Measurements from ENCODE around the gene MAU2.

Gene MAU2

GRCh38 chr19:19320361-19321140 is at the start of gene MAU2, which contains the start of gene SUGP1:
TSS of gene MAU2 (plus strand) at chr19:19320829. CDS start at chr19:19320860, 31 bp downstream.
TSS of gene SUGP1 (minus strand) at chr19:19320509. CDS start at chr19:19320496, 13 bp downstream.
- DNase-seq = peak; percentile 97

DNA sequence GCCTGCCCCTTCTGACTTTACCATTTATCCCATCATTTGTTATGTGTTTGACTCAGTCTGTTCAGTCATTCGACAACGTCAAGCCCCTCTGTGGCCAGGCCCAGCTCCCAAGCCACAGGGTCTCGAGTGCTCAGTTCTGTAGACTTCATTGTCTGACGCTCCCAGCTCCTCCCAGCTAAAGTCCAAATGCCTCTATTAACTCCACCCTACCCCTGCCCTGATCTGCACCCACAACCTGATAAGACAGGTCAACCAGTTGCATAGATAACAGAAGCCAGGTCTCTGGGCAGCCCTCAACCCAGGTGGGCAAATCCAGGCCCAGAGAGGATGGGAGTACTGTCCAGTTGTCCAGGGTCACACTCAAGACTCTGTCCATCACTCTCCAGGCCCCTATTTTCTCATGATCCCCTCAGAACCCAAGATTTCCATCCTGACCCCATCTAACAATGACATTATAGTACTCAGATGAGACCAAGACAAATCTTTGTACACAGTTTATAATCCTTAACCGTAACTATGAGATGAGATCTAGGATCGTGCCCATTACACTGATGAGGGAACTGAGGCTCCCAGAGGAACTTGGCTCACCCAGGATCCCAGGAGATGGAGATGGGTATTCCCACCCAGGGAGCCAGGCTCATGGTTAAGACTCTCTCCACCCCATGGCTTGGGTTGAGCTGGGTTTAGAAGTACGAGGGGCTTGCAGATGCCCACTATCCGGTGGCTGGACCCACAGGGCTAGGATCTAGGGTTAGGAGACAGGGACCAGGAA is 48.6 kb upstream of the MAU2 start:
- no peak for DNase-seq

- no peak for DNase-seq
Measured at GRCh38 chr19:19274146-19274545, 46.5 kb upstream of the MAU2 start.

DNA sequence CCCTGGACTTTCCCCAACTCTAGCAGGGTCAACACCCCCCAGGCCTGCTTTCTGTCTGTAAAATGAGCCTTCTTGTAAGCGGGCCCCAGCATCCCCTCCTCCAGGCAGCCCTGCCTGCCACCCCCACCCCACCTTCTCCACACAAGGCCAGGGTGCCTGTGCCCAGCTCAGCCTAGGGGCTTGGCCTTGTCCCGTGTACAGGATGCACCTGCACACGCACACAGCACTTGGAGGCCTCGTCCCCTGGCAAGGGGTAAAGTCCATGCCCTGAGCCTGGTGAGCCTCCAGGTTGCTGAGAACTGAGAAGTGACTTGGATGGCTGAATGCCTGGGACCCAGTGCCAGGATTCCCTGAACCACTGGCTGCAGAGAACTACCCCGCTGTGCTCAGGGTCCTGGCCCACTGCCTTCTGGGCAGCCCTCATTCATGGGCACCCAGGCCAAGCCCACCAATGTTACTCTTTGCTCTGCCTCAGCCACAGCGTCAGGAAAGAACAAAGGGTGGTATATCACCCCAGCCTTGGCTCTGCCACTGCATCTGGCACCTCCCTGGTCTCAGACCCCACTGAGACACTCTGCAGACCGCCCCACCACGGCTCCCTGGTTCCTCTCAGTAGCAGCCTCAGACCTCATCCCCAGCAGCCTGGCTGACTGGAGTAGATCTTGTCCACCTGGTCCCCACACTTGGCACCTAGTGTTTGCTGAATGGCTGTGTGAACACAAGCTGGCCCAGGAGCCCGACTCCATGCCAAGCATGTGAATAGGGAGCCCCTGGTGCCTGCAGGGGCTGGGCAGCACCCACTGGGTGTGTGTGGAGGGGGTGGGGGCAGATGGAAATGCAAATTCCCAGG is 45.7 kb upstream of the MAU2 start:
- DNase-seq = no peak

- DNase-seq = no peak
Measured at GRCh38 chr19:19276386-19276785, 44.2 kb upstream of the MAU2 start.

- DNase-seq = no peak
Measured at GRCh38 chr19:19276851-19277250, 43.8 kb upstream of the MAU2 start.

GRCh38 chr19:19278315-19278714 is 42.3 kb upstream of the MAU2 start:
- DNase-seq = no peak

DNA sequence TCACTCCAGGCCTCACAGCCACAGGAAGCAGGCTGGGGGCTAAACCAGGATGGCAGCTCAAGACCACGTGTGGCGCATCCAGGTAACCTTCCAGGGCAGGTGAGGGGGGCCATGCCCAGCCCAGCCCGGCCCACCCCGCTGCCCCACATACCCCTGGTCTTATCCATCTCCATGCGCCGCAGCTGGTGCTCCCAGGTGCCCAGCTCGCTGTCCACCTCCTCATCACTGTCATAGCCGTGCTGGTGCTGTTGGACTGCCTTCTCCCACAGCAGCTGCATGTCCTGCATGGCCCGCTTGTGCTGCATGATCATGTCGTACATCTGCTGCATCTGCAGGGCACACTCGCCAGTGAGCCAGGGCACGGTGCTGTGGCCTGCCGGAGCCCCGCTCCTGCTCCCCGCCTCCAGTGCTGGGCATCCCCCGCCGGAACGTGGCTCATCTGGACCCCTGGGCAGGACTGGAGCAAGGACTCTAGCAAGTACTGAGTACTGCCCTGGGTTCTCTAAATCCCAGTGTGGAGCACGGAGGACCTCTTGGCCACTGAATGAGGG is 41.5 kb upstream of the MAU2 start:
- DNase-seq = no peak

DNA sequence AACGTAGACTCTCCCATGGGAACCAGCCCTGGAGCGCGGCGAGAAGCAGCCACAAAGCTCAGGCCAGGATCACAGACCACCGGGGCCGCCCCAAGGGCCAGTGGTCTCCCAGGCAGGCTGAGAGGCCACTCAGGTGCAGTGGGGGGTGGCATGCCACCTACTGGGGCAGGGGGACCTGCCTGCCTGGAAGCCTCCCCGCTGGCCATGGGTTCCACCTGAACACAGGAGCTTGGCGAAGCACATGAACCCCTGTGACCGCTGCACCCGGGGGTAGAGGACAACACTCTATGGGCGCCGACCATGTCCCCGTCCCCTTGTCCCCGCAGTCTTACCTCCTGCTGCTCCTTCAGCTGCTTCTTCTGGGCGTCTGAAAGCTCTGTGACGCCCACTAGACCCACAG is 40.8 kb upstream of the MAU2 start:
- no peak for DNase-seq

GRCh38 chr19:19280561-19280960 is 40.1 kb upstream of the MAU2 start:
- no peak for DNase-seq

DNA sequence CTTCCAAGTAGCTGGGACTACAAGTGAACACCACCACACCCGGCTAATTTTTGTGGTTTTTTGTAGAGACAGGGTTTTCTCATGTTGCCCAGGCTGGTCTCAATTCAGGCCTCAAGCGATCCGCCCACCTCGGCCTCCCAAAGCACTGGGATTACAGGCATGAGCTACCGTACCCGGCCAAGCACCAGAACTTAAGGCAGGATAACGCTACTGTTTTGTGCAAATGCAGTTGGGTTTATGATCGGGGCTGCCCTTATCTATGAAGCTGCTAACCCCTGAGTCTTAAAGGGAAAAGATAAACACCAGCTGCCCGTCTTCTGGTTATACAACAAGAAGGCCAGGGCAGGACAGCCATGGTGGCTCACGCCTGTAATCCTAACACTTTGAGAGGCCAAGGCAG is 34.9 kb upstream of the MAU2 start:
- peak; percentile 68 for DNase-seq

DNA sequence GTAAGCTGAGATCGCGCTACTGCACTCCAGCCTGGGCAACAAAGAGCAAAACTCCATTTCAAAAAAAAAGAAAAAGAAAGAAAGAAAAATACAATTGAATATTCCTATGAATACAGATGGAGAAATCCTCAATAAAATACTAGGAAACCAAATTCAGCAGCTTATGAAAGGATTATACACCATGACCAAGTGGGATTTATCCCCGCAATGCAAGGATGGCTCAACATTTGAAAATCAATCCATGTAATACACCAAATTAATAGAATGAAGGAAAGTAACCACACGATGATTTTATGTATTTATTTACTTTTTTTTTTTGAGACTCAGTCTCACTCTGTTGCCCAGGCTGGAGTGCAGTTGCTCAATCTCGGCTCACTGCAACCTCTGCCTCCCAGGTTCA is 28.0 kb upstream of the MAU2 start:
- no peak for DNase-seq

- no peak for DNase-seq
Measured at GRCh38 chr19:19294914-19295313, 25.7 kb upstream of the MAU2 start.

DNA sequence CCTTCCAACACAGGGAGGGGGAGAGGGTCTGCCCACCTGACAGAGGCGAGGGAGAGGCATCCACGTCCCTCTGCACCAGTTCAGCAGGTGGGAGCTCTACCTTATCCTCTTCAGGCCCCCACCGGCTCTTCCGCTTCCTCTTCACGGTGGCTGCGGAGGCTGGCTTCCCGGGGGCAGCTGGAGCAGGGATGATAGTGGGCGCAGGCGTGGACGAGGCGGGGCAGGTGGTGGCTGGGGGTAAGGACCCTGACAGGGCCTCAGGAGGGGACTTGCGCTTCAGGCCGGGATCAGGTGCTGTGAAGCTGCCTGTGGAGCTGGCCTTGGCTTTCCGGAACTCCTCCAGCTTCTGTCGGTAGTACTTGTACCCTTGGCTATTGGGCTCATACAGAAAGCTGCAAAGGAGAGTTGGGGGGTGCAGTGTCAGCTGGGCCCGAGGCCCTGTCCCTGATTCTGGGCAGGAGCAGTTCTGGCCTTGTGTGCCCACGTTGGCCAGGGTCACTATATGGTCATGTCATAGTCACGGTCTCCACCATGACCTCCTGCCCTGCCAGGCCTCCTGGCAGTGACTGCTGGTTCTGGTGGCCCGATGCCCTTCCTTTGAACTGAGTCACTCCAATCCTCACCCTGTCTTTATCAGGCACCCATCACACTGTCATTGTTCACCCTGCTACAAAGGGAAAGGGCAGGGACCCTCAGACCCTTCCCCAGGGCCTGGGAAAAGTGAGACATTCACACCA is 23.5 kb upstream of the MAU2 start:
- DNase-seq = no peak

GRCh38 chr19:19297759-19298158 is 22.9 kb upstream of the MAU2 start:
- no peak for DNase-seq

DNA sequence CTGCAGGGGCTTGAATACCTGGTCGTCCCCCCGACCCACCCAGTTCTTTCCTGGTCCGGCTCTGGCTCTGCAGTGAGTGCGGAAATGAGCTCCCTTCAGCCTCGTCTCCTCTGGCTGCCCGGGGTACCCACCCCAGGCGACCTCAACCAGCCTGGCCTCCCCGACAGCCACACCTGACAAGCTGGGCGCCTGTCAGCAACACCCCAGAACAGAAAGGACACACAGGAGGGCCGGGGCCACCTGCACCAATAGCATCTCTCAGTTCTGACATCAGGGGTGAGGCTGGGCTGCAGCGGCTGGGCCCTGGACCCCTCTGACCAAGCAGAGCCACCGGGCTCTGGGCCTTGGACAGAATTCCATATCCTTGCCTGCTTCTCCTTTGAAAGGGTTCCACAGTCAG is 20.0 kb upstream of the MAU2 start:
- no peak for DNase-seq

DNA sequence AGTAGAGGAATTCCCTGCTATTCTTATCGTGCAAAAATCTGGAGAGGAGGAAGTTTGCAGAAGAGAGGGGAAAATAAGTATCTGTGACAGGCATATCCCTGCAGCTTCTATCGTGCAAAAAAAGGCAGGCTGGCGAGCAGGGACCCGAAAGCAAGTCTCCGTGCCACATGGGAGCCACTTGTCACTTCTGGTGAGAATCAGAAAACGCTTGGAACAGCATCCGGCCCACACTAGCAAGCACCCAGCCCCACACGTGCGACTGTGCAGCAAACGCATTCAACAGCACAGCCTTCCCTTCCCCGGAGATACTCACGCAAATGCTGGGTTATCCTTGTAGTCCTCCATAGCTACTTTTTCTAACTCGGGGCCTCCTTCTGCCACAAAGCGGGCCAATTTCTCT is 17.2 kb upstream of the MAU2 start:
- DNase-seq = no peak

GRCh38 chr19:19304186-19304965 is 16.3 kb upstream of the MAU2 start:
- DNase-seq = peak; percentile 22

- no peak for DNase-seq
Measured at GRCh38 chr19:19305066-19305465, 15.6 kb upstream of the MAU2 start.

GRCh38 chr19:19305696-19306095 is 14.9 kb upstream of the MAU2 start:
- no peak for DNase-seq

- DNase-seq = no peak
Measured at GRCh38 chr19:19306191-19306590, 14.4 kb upstream of the MAU2 start.

Measured in hematopoietic multipotent progenitor cell treated with erythropoietin and hydrocortisone succinate and interleukin-3 and kit ligand, for 4 days (in vitro differentiated cells).